AG08395 (cell line): ENCODE measurements around the gene PDE2A.

Experiments used
- DNase-seq: peaks from one replicate; pipeline ENCODE4 v3.0.0; 2012; ENCODE audit warnings: mixed read lengths, low spot score

Gene PDE2A

DNA sequence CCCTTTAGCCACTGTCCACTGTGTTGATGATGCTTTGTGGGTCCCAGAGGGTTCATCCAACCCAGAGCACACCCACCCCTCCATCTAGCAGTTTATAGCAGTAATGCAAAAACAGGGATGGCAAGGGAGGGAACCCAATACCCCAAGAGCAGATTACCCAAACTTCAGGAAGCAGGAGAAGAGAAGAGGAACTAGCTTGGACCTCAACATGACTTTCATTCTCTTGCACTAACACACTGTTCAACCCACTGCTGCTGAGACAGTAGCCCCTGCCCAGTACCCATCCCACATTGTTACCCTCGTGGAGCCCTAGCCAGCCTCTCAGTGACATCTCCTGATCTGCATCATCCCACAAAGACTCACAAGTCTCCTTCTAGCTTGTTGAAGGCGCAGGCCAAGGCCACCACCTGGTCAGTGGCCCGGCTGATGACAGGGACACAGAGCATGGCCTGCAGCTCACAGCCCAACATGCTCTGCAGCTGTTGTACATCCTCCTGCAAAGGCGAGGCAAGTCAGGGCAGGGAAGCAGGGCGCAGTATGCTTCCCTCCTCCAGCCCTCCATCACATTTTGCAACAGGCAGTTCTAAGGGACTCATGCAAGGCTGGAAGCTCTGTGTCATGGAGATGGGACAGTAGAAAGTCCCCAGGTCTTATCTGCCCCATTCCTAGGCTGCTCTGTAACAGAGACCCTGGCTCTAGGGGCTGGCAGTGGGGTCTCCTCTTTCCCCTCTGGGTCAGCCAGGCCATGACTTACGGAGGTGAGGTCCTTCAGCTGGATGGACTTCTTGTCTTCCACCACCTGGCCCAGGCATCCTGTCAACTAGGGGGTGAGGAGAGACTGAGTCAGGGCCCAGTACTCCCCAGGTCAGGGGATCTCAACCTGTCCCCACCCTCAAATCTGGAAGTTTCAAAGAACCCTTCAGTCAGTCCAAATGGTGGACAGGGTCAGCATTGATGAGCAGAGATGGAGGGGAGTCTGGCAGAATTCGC lies 85.5 kb downstream of the PDE2A start:
- DNase-seq = no peak

DNA sequence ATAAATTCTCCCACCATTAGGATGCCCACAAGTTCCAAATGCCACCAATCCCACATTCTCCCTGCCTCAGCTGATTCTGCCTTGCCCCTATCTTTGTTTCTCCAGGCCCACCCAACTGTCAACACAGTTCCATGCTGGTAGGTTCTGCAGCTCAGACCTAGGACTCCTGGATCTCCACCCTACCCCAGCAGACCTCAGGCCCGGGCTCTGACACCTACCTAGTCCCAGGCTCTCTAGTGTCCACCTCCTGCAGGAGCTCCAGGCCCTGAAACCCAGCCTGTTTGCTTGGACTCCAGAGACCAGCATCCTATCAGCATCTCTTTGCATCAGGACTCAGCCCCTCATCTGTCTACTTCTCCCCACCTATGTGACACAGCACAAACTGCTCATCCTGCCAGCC lies 86.5 kb downstream of the PDE2A start:
- no peak for DNase-seq

DNA sequence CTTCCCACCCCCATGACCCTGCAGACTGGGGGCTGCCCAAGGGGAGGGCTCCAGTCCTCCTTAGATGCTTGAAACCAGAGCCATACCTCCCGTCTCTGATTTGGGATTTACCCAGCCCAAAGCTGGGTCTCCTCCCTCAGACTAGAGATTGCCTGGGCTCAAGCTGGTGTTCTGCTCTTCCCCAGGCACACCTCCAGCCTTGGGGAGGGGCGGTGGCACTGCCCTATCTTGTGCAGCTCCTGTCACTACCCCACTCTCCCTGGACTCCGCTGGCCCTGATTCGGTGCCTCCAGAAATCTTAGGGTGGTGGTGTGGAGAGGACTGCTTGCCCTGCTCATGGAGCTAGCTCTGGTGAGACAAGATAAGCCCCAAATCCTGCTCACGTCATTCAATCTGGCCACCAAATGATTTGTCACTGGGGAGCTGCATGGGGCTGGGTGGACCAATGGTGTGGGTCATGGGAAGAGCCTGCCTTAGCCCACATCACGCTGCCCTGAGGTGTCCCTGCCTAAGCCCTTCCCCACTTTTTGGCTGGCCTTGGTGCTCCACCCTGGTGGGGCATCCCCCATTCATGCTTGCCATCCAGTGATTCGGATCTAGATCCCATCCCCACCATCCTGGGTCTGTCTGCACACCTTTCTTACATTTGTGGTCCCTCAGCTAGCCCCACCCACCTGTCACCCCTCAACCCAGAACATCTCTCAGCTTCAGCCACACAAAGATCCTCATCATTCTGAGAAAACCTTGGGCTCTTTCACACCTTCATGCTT lies 87.7 kb downstream of the PDE2A start:
- DNase-seq = no peak

DNA sequence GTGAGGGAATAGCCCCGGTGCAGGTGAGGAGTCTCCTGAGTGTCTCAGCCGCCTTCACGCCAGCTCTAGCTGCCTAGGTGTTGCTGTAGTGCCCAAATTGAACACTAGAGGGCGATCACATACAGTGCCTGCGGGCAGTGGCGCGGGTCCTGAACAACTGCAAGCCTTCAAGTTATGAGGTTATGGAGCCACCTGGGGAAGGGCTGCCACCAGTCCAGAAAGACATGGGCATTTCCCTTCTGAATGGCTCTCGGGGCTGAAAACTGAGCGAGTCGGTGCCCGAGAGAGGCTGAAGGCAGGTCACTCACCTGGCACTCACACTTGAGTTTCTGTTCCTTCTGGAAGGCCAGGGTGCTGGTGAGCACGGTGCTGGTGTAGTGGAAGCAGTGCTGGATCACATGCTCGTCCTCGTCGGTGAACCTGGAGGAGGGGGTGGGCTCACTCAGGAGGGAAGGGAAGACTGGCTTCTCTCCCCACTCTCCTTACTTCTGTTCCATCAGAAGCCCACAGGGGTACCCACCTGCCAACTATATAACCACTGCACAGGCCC lies 88.4 kb downstream of the PDE2A start:
- DNase-seq = peak; percentile 74

DNA sequence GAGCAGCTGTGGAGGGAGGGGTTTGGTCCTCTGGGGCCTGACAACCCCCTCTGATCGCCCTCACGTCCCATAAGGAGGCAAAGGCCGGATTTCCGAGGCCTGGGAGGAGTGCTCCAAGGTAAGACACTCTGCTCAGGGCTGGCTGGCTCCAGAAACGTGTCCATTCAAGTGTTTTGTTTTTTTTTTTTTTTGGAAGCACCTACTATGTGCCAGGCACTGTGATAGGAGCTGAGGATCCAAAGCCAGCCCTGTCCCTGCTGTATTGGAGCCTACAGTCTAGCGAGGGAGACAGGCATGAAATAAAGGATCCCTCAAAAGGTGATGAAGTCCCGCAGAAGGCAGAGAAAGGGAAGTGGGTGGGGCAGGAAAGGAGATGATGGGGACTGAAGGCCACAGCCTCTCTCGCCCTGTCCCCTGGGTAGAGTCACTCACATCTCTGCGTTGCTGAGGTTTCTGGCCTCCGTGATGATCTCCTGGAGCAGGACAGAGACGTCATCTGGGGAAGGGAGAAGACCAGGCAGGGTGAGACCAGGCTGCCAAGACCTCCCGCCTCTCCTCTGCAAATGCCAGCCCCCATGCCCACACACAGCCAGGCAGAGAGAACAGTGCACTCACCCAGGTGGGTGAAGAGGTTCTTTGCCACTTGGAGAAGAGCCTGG lies 89.2 kb downstream of the PDE2A start:
- DNase-seq = no peak

DNA sequence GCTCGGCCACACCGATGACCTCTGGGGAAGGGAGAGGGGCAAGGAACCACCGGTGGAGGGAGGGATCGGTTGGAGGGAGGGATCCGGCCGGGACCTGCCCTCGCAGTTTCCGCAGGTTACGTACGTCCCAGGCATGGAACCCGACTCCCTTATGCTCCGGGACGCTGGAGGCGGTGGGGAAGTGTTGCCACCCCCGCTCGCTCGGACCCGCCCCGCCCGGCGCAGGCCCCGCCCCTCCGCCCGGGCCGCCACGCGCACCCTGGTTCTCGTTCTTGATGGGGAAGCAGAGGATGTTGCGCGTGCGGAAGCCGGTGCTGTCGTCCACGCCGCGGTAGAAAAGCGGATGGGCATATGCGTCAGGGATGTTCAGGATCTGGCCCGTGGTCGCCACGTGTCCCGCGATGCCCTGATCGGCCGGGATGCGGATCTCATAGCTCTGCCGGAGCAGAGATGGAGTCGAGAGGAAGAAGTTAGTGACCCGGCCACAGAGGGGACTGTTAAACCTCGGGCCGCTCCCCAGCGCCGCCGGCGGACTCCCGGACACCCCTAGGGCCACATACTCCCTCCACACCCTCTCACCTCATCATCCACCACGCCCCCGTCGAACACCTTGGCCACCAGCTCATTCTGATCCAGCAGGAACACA lies 89.8 kb downstream of the PDE2A start:
- DNase-seq = no peak

DNA sequence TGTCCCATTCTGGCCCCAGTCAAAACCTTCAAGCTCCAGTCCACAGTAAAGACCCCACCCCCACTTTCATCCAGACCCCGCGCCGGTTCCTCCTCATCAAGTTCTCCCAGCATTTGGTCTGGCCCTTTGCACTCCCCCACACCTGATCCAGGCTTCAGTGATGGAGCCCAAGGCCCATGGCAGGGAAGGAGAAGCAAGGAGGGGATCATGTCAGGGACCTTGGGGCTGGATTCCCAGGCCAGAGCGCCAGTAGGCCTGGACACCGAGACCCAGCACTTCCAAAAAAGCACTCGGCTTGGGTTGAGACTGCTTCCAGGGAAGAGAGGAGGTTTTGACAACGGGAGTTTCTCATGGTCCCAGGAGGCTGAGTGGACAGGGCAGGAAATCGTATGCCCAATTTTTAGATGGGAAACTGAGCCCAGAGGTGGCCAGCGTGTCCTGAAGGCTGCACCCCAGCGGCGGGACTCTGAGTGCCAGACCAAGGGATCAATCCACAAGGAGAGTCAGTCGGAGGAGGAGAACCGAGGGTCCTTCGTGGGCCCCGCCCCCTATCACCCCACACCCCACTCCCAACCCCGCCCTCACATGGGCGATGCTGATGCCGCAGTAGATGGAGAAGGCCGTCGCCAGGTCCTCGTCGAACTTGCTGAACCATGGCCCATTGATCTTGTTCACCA lies 90.5 kb downstream of the PDE2A start:
- no peak for DNase-seq

DNA sequence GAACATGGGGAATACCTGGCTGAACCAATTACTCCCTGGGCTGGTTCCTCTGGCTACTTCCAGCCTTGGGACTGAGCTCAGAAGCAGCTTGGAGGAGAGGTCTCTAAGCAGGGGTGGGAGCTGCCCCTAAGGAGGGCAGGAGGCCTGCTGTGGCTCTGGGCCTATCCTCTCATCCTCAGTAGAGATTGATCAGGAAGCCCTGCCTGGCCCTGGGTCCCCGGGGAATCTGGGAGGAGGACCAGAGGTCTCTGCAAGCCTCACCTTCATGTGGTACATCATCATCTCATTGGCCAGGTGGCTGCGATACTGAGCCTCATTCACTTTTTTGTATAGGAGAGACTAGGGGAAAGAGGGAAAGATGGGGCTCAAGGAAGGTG lies 91.1 kb downstream of the PDE2A start:
- DNase-seq = no peak

DNA sequence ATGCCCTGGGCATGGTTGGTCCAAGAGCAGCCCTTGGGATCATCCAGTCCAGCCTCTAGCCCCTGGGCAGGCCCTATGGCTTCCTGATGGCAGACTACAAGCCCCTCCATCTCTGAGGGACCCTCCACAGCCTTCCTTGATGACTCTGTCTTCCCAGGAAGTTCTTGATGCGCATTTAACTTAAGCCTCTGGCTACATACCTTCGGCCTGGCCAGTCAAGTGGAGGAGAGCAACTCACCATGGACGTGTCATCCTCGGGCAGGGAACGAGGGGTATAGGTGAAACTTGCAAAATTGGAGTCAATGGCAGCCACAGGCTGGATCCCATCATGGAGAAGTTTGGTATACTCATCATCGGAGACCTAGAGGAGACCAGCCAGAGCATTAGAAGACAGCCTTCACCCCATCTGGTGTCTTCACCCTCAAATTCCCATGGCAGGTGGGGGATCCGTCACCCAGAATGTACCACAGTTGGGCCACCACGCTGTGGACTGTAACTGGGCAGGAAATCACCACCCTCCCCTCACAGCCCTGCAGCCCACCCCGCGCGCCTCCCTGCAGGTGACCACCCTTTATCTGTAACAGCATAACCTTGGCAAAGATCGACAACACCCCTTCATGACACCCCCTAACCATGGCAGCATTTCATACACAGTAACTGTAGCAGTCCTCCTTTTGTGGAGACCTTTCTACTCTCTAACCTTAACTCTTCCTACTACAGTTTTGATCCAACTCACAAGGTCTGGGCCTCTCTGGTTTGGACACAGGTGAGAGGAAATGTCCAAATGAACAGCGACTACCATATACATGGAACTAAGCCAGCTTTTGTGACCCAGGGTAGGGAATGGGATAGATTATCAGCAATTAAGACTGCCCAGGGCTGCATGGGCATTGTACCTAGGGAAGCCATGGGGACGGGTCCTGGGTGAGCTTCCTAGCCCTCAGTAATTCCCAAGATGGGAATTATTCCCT lies 91.7 kb downstream of the PDE2A start:
- no peak for DNase-seq

DNA sequence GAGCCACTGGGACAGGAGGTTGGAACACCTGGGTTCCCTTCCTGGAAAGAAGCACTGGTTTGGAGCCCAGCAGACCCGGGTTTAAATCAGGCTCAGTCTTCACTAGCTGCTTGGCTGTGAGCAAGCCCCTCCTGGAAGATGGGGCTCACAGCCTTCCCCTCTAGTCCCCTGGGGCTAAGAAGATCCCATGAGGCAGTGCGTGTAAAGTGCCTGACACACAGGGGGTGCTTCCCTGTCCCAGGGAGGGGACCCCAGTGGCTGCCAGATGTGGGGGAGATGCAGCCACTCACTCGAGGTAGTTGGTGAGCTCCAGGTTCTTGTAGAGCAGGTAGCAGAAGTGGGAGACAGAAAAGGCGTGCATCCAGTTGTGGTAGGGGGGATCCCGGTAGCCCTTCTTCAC lies 93.2 kb downstream of the PDE2A start:
- no peak for DNase-seq

DNA sequence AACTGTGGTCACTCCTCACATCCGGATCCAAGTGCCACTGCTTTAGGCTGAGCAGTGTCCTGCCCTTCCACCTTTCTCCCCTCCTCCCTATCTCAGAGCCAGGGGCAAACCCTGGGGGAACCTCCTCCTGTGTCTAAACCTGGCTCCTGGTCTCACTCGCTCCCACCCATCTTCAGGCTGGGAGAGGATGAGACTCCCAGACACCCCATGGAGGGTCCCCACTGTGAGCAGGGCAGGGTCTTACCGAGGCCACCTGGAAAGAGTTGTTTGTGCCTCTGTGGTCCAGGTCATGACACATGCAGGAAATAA lies 93.6 kb downstream of the PDE2A start:
- DNase-seq = no peak

DNA sequence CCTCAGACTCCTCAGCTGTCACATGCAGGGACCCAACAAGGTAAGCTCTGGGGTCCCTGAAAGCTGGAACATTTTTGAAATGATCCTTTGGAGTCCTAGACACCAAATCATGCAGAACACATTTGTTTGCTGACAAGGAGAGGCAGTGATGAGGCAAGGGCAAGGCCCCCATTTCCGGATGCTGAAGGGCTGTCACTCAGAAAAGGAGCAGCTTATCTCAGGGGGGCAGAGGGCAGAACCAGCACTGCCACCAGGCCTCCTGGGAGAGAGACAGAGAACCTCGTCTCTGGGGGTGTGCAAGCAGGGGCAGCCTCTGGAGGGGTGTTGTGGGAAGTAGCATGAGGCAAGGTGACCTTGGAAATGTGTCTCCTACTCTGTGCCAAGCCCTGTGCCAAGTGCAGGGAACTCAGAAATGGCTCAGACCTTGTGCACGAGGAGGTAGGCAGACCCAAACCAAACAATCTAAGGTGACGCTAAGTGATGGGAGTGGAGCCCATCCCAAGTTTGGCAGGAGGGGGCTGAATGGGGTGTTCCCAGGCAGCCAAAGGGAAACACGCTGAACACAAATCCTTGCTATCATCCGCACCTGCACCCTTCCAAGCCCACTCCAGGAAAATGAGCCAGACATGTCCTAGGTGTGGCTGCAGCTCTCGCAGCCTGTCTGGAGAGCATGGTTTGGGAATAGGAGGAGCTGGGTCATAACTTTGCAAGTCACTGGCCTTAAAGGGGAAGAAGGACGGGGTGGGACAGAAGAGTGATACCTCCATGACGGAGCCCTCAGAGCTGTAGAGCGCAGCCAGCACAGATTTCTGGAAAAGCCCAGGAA lies 94.2 kb downstream of the PDE2A start:
- DNase-seq = no peak

DNA sequence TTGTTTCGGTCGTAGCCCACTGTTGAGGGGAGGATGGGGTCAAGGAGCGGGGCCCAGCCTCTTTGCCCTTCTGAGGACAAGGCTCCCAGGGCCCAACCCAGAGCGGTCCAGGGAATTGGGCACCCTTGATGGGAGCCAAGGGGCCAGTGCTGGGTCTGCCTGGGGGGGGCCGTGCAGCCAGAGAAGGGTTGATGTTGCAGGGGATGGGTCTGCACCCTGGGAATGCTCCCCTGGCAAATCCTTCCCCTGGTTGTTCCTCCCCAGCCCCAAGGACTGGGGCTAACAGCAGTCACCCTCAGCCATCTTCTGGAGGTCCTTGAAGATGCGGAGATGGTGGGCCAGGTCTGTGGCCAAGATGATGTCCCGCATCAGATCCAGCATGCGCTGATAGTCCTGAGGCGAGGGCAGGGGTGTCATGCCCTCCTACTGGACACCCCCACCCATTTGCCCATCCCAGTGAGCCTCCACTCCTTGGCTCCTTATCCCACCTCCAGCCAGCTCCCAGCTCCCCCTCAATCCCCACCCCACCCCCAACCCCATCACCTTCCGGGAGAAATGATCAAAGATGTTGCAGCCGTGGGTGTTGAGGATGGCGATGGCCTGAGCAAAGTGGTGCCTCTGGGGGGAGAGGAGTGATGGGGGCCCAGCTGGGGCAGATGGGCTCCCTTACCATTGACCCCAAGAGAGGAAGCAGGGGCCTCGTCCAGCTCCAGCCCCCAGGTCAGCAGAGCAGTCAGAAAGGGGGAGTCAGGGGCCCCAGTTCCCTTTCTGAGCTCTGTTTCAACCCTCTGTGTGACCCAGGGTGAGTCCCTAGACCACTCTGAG lies 95.0 kb downstream of the PDE2A start:
- no peak for DNase-seq

DNA sequence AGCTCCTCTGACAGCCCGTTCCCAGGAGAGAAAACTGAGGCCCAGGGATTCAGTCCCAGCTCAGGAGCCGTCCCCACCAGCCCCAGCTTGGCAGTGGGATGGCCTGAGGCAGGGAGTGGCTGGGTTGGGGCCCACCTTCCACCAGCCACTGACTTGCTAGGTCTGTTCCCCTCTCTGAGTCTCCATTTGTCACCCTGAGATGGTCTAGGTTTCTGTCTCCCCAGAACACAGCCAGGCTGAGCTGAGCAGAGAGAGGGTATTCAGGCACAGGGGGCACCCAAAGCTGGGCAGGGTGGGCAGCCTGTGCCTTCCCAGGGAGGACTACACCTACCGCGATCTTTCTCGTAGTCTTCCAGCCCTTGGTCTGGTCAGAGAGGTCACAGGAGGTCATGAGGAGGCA lies 95.7 kb downstream of the PDE2A start:
- DNase-seq = no peak

DNA sequence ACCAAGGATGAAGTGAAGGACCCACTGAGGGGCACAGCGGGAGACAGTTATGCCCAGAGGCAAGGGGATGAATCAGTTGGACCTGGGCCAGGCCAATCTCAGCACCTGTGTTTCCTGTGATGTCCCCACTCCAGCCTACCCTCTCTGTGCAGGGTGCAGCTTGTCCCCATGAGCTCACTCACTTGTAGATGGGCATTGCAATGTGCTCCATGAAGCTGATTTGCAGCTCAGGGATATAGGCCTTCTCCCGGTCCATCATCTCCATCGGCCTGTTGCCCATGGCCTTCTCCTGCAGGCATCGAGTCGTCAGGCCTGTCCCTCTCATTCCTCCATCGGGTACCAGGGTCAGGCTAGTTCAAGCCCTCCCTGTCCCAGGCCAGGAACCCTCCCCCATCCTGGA lies 96.2 kb downstream of the PDE2A start:
- no peak for DNase-seq

DNA sequence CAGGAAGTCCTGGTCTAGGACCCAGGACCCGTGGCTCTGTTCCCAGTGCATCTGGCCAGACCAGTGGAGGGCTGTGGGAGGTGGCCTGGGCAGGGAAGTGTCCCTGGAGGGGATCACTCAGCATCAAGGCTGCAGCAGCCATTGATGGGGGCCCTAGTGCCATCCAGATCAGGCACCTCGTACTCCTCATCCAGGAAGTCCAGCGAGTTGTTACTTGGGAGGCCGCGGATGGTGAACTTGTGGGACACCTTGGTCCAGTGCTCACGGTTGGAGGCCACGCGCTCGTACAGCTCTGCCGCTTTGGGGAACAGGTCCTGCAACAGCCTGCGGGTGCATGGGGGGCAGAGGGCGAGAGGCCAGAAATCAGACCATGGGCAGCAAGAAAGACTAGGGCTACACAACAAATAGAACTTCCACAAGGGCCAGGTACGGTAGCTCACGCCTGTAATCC lies 96.9 kb downstream of the PDE2A start:
- DNase-seq = no peak

DNA sequence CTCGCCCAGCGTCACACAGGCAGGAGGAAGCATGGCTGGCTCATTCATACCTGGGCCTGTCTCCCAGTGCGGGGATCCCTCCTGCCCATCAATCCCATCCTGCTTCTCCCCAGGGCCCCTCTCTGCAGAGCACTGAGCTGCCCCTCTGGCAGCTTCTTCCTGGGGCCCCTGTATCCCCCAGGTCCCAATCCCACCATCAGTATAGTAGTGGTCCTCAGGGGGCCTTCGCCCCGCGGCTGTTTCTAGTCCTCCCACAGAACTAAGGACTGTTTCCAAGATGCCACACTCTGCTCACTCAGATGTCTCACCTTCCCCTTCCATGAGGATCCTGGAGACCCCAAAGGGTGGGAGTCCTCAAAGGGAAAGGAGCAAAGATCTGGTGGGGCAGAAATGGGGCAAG lies 97.6 kb downstream of the PDE2A start:
- DNase-seq = no peak

DNA sequence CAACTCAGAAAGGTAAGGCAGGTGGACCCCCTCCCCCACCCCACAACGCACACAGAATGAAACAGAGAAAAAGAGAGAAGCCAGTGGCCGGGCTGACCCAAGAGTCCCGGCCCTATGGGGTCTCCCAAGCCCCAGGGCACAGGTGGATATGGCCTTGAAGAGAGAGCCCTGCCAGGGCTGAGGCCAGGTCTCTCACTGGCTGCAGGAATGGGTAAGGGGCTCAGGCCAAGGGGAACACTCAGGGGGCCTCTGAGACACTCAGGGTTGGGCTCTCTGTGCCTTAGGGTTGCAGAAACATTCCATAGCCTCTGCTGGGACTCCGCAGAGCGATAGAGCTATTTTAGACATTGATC lies 98.0 kb downstream of the PDE2A start:
- no peak for DNase-seq
